HepG2 (cell line): Measurements from ENCODE around the gene NDUFB7. TPM values are rescaled to one million over a fixed set of nuclear protein-coding genes. Genes with fewer than 3 reads are reported as not detected.

Experiments
- ATAC-seq: fragments of 200-7000 bp; cut with Tn5 transposase; 3 replicates; pipeline ENCODE4 v1.9.1; 2020; ENCODE audit warnings: mild to moderate bottlenecking, moderate library complexity
- BruUV-seq: library from RNA; stranded (reverse); fragments of 400-500 nt; replicated peaks from 2 replicates; lab custom pipeline; 2021; lab: Mats Ljungman, UMichigan
- CTCF ChIA-PET: fragments of 300-600 bp; formaldehyde crosslinking; extraction: SDS; loops from one replicate; lab custom pipeline; 2021; ENCODE audit warnings: low total read pairs, inconsistent platforms, low intra/inter-chr PET ratio; lab: Yijun Ruan, JAX
- POLR2A ChIA-PET: fragments of 350-600 bp; sonication (Branson Sonifier 250); formaldehyde crosslinking; loops from one replicate; lab custom pipeline; 2020; ENCODE audit warnings: antibody characterized with exemption, inconsistent platforms; lab: Yijun Ruan, JAX
- DNase-seq: peaks from one replicate; pipeline ENCODE4 v3.0.0-alpha.2; 2015; ENCODE audit warnings: low spot score
- FAIRE-seq: peaks from 3 replicates; lab custom pipeline; 2011; peaks lifted over from hg19 to GRCh38; lab: Jason Lieb, UNC
- H2AFZ ChIP-seq: one replicate; pipeline ENCODE4 v1.6.1; 2011; ENCODE audit warnings: low read length, inconsistent platforms
- H3K27ac ChIP-seq: fragments of 300-600 bp; 3 replicates; pipeline ENCODE4 v1.8.0; 2011; ENCODE audit warnings: mixed run types, mild to moderate bottlenecking, mixed read lengths, low read length, inconsistent platforms; ENCODE audit not compliant: insufficient read depth; ENCODE audit errors: extremely low read length
- H3K27me3 ChIP-seq, 2 experiments: fragments of 200-600 bp in 1 of 2; 2 replicates in 1 of 2; 3 replicates in 1 of 2; pipeline versions ENCODE4 v1.6.0 to v1.8.0; 2011; ENCODE audit warnings: low read length in 2 of 2, mild to moderate bottlenecking in 2 of 2, moderate library complexity in 2 of 2, inconsistent platforms in 1 of 2; ENCODE audit not compliant: insufficient read depth in 2 of 2, control insufficient read depth in 1 of 2
- H3K36me3 ChIP-seq, 2 experiments: fragments of 200-600 bp in 1 of 2; replicated peaks in 1 of 2; 2 replicates in 1 of 2; 3 replicates in 1 of 2; pipeline versions ENCODE4 v1.5.1 to v1.8.0; 2011; ENCODE audit warnings: low read length in 2 of 2, inconsistent platforms in 1 of 2; ENCODE audit not compliant: insufficient read depth in 2 of 2, control insufficient read depth in 1 of 2
- H3K4me1 ChIP-seq: 2 replicates; pipeline ENCODE4 v1.5.1; 2012; ENCODE audit warnings: low read length, inconsistent platforms; ENCODE audit not compliant: insufficient read depth
- H3K4me2 ChIP-seq: 2 replicates; pipeline ENCODE4 v1.6.0; 2011; ENCODE audit warnings: low read depth, low read length, inconsistent platforms
- H3K4me3 ChIP-seq, 3 experiments: fragments of 200-600 bp in 1 of 3; sonication (generic), shearing (Covaris generic) in 1 of 3; replicated peaks in 1 of 3; 2 replicates each; pipeline ENCODE4 v1.5.1; 2011 to 2016; ENCODE audit warnings: low read length in 3 of 3, inconsistent platforms in 2 of 3, low read depth in 2 of 3, mild to moderate bottlenecking in 2 of 3, control low read depth in 1 of 3, mixed read lengths in 1 of 3; ENCODE audit not compliant: insufficient read depth in 1 of 3
- H3K79me2 ChIP-seq: one replicate; pipeline ENCODE4 v1.6.1; 2011; ENCODE audit warnings: low read length, inconsistent platforms; ENCODE audit not compliant: insufficient read depth
- H3K9ac ChIP-seq: 2 replicates; pipeline ENCODE4 v1.6.0; 2011; ENCODE audit warnings: mild to moderate bottlenecking, low read depth, low read length, inconsistent platforms; ENCODE audit not compliant: insufficient read depth
- H3K9me3 ChIP-seq: 2 replicates; pipeline ENCODE4 v1.5.1; 2012; ENCODE audit warnings: mild to moderate bottlenecking, low read length
- H4K20me1 ChIP-seq: 2 replicates; pipeline ENCODE4 v1.6.0; 2011; ENCODE audit warnings: inconsistent platforms, mild to moderate bottlenecking, low read length, moderate library complexity; ENCODE audit not compliant: insufficient read depth
- CCAR2 ChIP-seq: fragments of 200-400 bp; formaldehyde crosslinking; optimal IDR thresholded peaks from 2 replicates; pipeline ENCODE3; 2018; ENCODE audit warnings: low read depth, mild to moderate bottlenecking, low read length, moderate library complexity
- E2F1 ChIP-seq: sonication (generic); formaldehyde crosslinking; IDR thresholded peaks from 2 replicates; pipeline ENCODE4 v1.5.0; 2020; ENCODE audit warnings: missing genetic modification reagents
- FOSL2 ChIP-seq: sonication (generic); formaldehyde crosslinking; IDR thresholded peaks from 2 replicates; pipeline ENCODE4 v1.4.0; 2020; ENCODE audit warnings: missing genetic modification reagents
- GATA4 ChIP-seq: sonication (generic); IDR thresholded peaks from 2 replicates; pipeline ENCODE4 v1.6.1; 2016; ENCODE audit warnings: antibody characterized with exemption, low read depth, borderline replicate concordance
- HDAC6 ChIP-seq: fragments of 200-600 bp; sonication (generic); IDR thresholded peaks from 2 replicates; pipeline ENCODE4 v1.7.0; 2017; ENCODE audit warnings: mild to moderate bottlenecking, antibody characterized with exemption, low read length, low read depth
- KDM2A ChIP-seq: sonication (generic); formaldehyde crosslinking; IDR thresholded peaks from 2 replicates; pipeline ENCODE4 v1.4.0; 2020; ENCODE audit warnings: low read depth, missing genetic modification reagents, borderline replicate concordance
- KLF11 ChIP-seq: IDR thresholded peaks from 2 replicates; pipeline ENCODE4 v1.6.1; 2016; ENCODE audit warnings: missing compliant biosample characterization
- POGZ ChIP-seq: sonication (generic); formaldehyde crosslinking; IDR thresholded peaks from 2 replicates; pipeline ENCODE4 v1.4.0; 2020; ENCODE audit warnings: mild to moderate bottlenecking, missing genetic modification reagents
- POLR2A ChIP-seq, 2 experiments: IDR thresholded peaks; 2 replicates each; pipeline ENCODE4 v1.6.1; 2011; ENCODE audit warnings: low read depth in 2 of 2, low read length in 2 of 2, mild to moderate bottlenecking in 1 of 2, moderate library complexity in 1 of 2; ENCODE audit not compliant: insufficient read depth in 1 of 2
- U2AF1 ChIP-seq: fragments of 200-400 bp; formaldehyde crosslinking; optimal IDR thresholded peaks from 2 replicates; pipeline ENCODE3; 2017; ENCODE audit warnings: mild to moderate bottlenecking, low read depth, low read length
- ZBTB10 ChIP-seq: sonication (generic); formaldehyde crosslinking; IDR thresholded peaks from 2 replicates; pipeline ENCODE4 v1.4.0; 2020; ENCODE audit warnings: missing genetic modification reagents, borderline replicate concordance
- ZC3H4 ChIP-seq: sonication (generic); formaldehyde crosslinking; IDR thresholded peaks from 2 replicates; pipeline ENCODE4 v1.4.0; 2020; ENCODE audit warnings: missing genetic modification reagents, borderline replicate concordance
- ZNF605 ChIP-seq: sonication (generic); formaldehyde crosslinking; IDR thresholded peaks from 2 replicates; pipeline ENCODE4 v1.8.0; 2022; ENCODE audit warnings: mild to moderate bottlenecking, missing genetic modification reagents
- ZNF772 ChIP-seq: sonication (generic); formaldehyde crosslinking; IDR thresholded peaks from 2 replicates; pipeline ENCODE4 v1.5.0; 2020; ENCODE audit warnings: mild to moderate bottlenecking, missing genetic modification reagents
- WGBS: methylation state at CpG from one replicate; pipeline ENCODE4 v1.1.6; 2017; ENCODE audit warnings: low lambda C conversion rate; 5-methylcytosine and 5-hydroxymethylcytosine counted together
- in situ Hi-C: cut with HindIII; loops from 2 replicates; pipeline ENCODE4 v1.10.0; 2017; ENCODE audit warnings: low pct_unique_long_range_greater_than_20kb; ENCODE audit not compliant: extremely low pct_ligation_motif_present
- intact Hi-C: fragments of 100-400 bp; cut with micrococcal nuclease; formaldehyde crosslinking; loops from one replicate; pipeline ENCODE4 v1.10.0; 2022; ENCODE audit not compliant: unreplicated experiment
- polyA plus RNA-seq, 8 experiments: library from polyadenylated mRNA; depleted of rRNA in 3 of 8; stranded (reverse) in 7 of 8; unstranded in 1 of 8; fragments of >200 nt; fragmentation: Illumina TruSeq in 4 of 8; extraction: Trizol in 4 of 8; gene quantifications; 2 replicates each; pipeline versions ENCODE4 v1.2.1 to v1.2.3, GENCODE V29; 2011 to 2016; ENCODE audit warnings: low read depth in 4 of 8, missing spikeins in 1 of 8, mixed read lengths in 1 of 8; ENCODE audit not compliant: insufficient read depth in 1 of 8
- total RNA-seq, 5 experiments: library from RNA; depleted of rRNA; stranded (reverse); fragments of >200 nt; fragmentation: Illumina TruSeq; extraction: Trizol; gene quantifications; 2 replicates each; pipeline ENCODE4 v1.2.3, GENCODE V29; 2016; ENCODE audit warnings: low read depth in 1 of 5
- TF ChIP-seq, protein P1 (sequence below): sonication (generic); formaldehyde crosslinking; IDR thresholded peaks from 2 replicates; pipeline ENCODE4 v1.5.0; 2020; ENCODE audit warnings: mild to moderate bottlenecking, missing genetic modification reagents, moderate library complexity

Gene NDUFB7
- total and polyA plus RNA-seq, 2 of the 13 experiments (the other 11 are each of a cell fraction or from before 2014, with no cell fraction given), result 156 to 198 TPM

DNA sequence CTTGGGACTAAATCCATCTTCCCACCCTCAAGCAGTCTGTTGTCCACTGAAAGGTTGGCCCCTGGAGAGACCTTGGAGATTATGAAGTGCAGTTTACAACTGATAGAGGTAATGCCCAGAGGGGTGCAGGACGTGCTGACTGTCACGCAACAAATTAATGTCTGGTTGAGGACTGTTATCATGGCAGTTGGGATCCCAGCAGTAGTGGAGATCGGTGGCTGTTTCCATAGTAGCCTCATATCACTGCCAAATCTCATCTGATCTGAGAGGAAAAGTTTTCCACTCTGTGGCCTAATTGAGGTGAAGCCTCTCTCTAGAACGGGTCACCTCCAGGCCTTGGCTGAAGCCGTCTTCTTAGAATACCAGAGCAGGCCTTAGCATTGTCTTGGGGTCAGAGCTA, 38.4 kb downstream of the NDUFB7 start (continued):
- no peak for TF ChIP-seq ZC3H4 (CRISPR knock-in tag)

- Histone ChIP-seq H3K79me2 (peaks cover 43% of the 10 kb centered on the region), H3K36me3 (peaks cover 2 to 6% of the 10 kb centered on the region in 2 experiments; a peak in 3 of 5 replicates), H3K27me3 (no peaks in the 10 kb centered on the region; a peak in 1 of 5 replicates), H3K4me2 (peak overlapping the region; percentile 88), H3K4me1 (peaks cover 35% of the 10 kb centered on the region), H3K4me3 (peak overlapping the region; percentile 78 to 89 (median 85); a peak in 4 of 6 replicates), H3K27ac (peak overlapping the region; percentile 82), H4K20me1 (no peaks in the 10 kb centered on the region), H2AFZ (no peak overlapping the region), H3K9ac (peak overlapping the region; percentile 85; the same call in 1 of the 2 replicates), H3K9me3 (no peaks in the 10 kb centered on the region)
- BruUV-seq, result no TSS peak
- in situ Hi-C loops, result no loop called here
- no peak for FAIRE-seq
- no peak for TF ChIP-seq KLF11 (CRISPR knock-in tag)
- no peak for TF ChIP-seq KDM2A
- no peak for TF ChIP-seq ZNF772 (CRISPR knock-in tag)
- no peak for TF ChIP-seq ZBTB10 (CRISPR knock-in tag)
- no peak for TF ChIP-seq U2AF1
- no peak for TF ChIP-seq HDAC6
- TF ChIP-seq GATA4, result no peak
- TF ChIP-seq FOSL2 (CRISPR knock-in tag), result no peak
- TF ChIP-seq, protein P1, sequence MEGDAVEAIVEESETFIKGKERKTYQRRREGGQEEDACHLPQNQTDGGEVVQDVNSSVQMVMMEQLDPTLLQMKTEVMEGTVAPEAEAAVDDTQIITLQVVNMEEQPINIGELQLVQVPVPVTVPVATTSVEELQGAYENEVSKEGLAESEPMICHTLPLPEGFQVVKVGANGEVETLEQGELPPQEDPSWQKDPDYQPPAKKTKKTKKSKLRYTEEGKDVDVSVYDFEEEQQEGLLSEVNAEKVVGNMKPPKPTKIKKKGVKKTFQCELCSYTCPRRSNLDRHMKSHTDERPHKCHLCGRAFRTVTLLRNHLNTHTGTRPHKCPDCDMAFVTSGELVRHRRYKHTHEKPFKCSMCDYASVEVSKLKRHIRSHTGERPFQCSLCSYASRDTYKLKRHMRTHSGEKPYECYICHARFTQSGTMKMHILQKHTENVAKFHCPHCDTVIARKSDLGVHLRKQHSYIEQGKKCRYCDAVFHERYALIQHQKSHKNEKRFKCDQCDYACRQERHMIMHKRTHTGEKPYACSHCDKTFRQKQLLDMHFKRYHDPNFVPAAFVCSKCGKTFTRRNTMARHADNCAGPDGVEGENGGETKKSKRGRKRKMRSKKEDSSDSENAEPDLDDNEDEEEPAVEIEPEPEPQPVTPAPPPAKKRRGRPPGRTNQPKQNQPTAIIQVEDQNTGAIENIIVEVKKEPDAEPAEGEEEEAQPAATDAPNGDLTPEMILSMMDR (CRISPR knock-in tag), result no peak
- TF ChIP-seq ZNF605 (CRISPR knock-in tag), result no peak
- TF ChIP-seq POGZ (CRISPR knock-in tag), result no peak
- TF ChIP-seq POLR2A (IDR thresholded peaks at IDR 0.05; ENCODE audit: insufficient read depth in 1 of 2, low read depth in 2 of 2, low read length in 2 of 2), result no peak
- TF ChIP-seq E2F1 (CRISPR knock-in tag), result no peak
- no peak for TF ChIP-seq CCAR2
- ChIA-PET POLR2A (interaction anchor here (0.8 to 3.6 kb wide), 3 partner anchors 11 to 24 kb away, joined by 4 to 39 read pairs (median 5); partner anchors contain the start of gene DNAJB1), CTCF (no interaction called here)
- DNase-seq, result no peak
- intact Hi-C loops, result no loop called here
- ATAC-seq, result no peak
- 62% methylated on average over 3 of the region's 3 CpGs for WGBS
Observed at GRCh38 chr19:14530506-14530905, 41.4 kb downstream of the NDUFB7 start.
